HCT116 (cell line): ENCODE results near the gene OPTN. TPM values are rescaled to one million over a fixed set of nuclear protein-coding genes. Genes with fewer than 3 reads are reported as not detected.

Experiments used
- ATAC-seq: fragments of 200-7000 bp; cut with Tn5 transposase; 2 replicates; pipeline ENCODE4 v1.9.1; 2020; ENCODE audit warnings: mild to moderate bottlenecking, moderate library complexity
- BruUV-seq: library from RNA; stranded (reverse); fragments of 400-500 nt; replicated peaks from 2 replicates; lab custom pipeline; 2021; lab: Mats Ljungman, UMichigan
- CTCF ChIA-PET: fragments of 300-600 bp; sonication (Branson Sonifier 250); formaldehyde crosslinking; loops from one replicate; lab custom pipeline; 2021; ENCODE audit warnings: antibody characterized with exemption; lab: Charles Lee
- POLR2A ChIA-PET: fragments of 300-600, 350-600 bp; sonication (Branson Sonifier 250); formaldehyde crosslinking; loops from one replicate; lab custom pipeline; 2021; ENCODE audit warnings: antibody characterized with exemption; lab: Charles Lee
- RAD21 ChIA-PET, 2 experiments: fragments of 300-600 bp; sonication (Branson Sonifier 250); formaldehyde crosslinking; loops; one replicate each; lab custom pipeline; 2023; ENCODE audit warnings: low total read pairs in 2 of 2; ENCODE audit not compliant: uncharacterized antibody in 2 of 2, unreplicated experiment in 2 of 2, low non-redundant PET in 1 of 2; lab: Charles Lee
- DNase-seq: peaks from one replicate; pipeline ENCODE4 v3.0.0-alpha.2; 2010; ENCODE audit warnings: low read depth, low spot score
- H2AFZ ChIP-seq: fragments of 200-600 bp; shearing (Covaris generic), sonication (generic); 2 replicates; pipeline ENCODE4 v1.6.1; 2017; ENCODE audit warnings: low read depth, mixed run types, mixed read lengths, antibody characterized with exemption, low read length; ENCODE audit not compliant: poor library complexity, severe bottlenecking
- H3K27ac ChIP-seq: 2 replicates; pipeline ENCODE4 v1.5.1; 2012; ENCODE audit warnings: low read depth, low read length
- H3K27me3 ChIP-seq: fragments of 200-600 bp; sonication (generic); 2 replicates; pipeline ENCODE4 v1.6.1; 2016; ENCODE audit warnings: mixed run types, low read length, mixed read lengths; ENCODE audit not compliant: insufficient read depth
- H3K36me3 ChIP-seq, 2 experiments: fragments of 200-500 bp in 1 of 2; fragments of 200-600 bp in 1 of 2; sonication (Bioruptor generic) in 1 of 2; sonication (generic) in 1 of 2; 2 replicates each; pipeline versions ENCODE4 v1.5.1 to v1.6.1; 2014 to 2016; ENCODE audit warnings: low read length in 2 of 2, inconsistent platforms in 1 of 2, mixed read lengths in 1 of 2, mixed run types in 1 of 2; ENCODE audit not compliant: insufficient read depth in 2 of 2, control insufficient read depth in 1 of 2
- H3K4me1 ChIP-seq, 2 experiments: fragments of 200-600 bp in 1 of 2; sonication (generic) in 1 of 2; 2 replicates each; pipeline versions ENCODE4 v1.5.1 to v1.6.1; 2012 to 2017; ENCODE audit warnings: low read length in 2 of 2, inconsistent platforms in 1 of 2, mild to moderate bottlenecking in 1 of 2, mixed read lengths in 1 of 2, mixed run types in 1 of 2, moderate library complexity in 1 of 2; ENCODE audit not compliant: insufficient read depth in 2 of 2, control insufficient read depth in 1 of 2
- H3K4me2 ChIP-seq: fragments of 200-600 bp; sonication (generic); 2 replicates; pipeline ENCODE4 v1.6.1; 2017; ENCODE audit warnings: mixed run types, low read length, mixed read lengths
- H3K4me3 ChIP-seq, 2 experiments: fragments of 200-600 bp in 1 of 2; sonication (generic) in 1 of 2; replicated peaks in 1 of 2; 2 replicates each; pipeline ENCODE4 v1.5.1; 2011 to 2016; ENCODE audit warnings: low read length in 2 of 2, control low read depth in 1 of 2, low read depth in 1 of 2, mild to moderate bottlenecking in 1 of 2, mixed read lengths in 1 of 2, mixed run types in 1 of 2
- H3K79me2 ChIP-seq: fragments of 200-600 bp; sonication (generic); 2 replicates; pipeline ENCODE4 v1.6.1; 2017; ENCODE audit warnings: mild to moderate bottlenecking, mixed run types, low read length, moderate library complexity, mixed read lengths; ENCODE audit not compliant: insufficient read depth
- H3K9ac ChIP-seq: fragments of 200-600 bp; sonication (generic); 2 replicates; pipeline ENCODE4 v1.6.1; 2016; ENCODE audit warnings: low read length, mixed read lengths
- H3K9me2 ChIP-seq: fragments of 200-600 bp; sonication (generic), shearing (Covaris generic); 2 replicates; pipeline ENCODE4 v1.6.1; 2017; ENCODE audit warnings: mixed run types, mild to moderate bottlenecking, moderate library complexity; ENCODE audit not compliant: insufficient read depth
- H3K9me3 ChIP-seq, 2 experiments: fragments of 200-500 bp in 1 of 2; fragments of 200-600 bp in 1 of 2; sonication (Bioruptor generic) in 1 of 2; sonication (generic) in 1 of 2; 2 replicates each; pipeline ENCODE4 v1.6.1; 2014 to 2017; ENCODE audit warnings: low read length in 2 of 2, mixed read lengths in 2 of 2, inconsistent platforms in 1 of 2, low read depth in 1 of 2, mild to moderate bottlenecking in 1 of 2, mixed run types in 1 of 2, moderate library complexity in 1 of 2; ENCODE audit not compliant: control insufficient read depth in 1 of 2, insufficient read depth in 1 of 2
- H4K20me1 ChIP-seq: fragments of 200-600 bp; sonication (generic), shearing (Covaris generic); 2 replicates; pipeline ENCODE4 v1.6.1; 2017; ENCODE audit warnings: mixed run types, mild to moderate bottlenecking, moderate library complexity; ENCODE audit not compliant: insufficient read depth
- ATF3 ChIP-seq: IDR thresholded peaks from 2 replicates; pipeline ENCODE4 v1.6.1; 2012
- CBX3 ChIP-seq: IDR thresholded peaks from 2 replicates; pipeline ENCODE4 v1.6.1; 2012; ENCODE audit warnings: low read depth
- CEBPB ChIP-seq: IDR thresholded peaks from 2 replicates; pipeline ENCODE4 v1.6.1; 2012; ENCODE audit warnings: low read depth
- CTCF ChIP-seq, 3 experiments: fragments of 200-600 bp in 1 of 3; sonication (generic) in 1 of 3; IDR thresholded peaks in 2 of 3; conservative IDR thresholded peaks in 1 of 3; 2 replicates each; pipeline ENCODE4 v1.5.1; 2012 to 2017; ENCODE audit warnings: low read depth in 2 of 3, low read length in 2 of 3, antibody characterized with exemption in 1 of 3, borderline replicate concordance in 1 of 3, control low read depth in 1 of 3, mild to moderate bottlenecking in 1 of 3, mixed read lengths in 1 of 3, mixed run types in 1 of 3, moderate library complexity in 1 of 3; ENCODE audit not compliant: insufficient read depth in 1 of 3
- EGR1 ChIP-seq: IDR thresholded peaks from 2 replicates; pipeline ENCODE4 v1.6.1; 2012; ENCODE audit warnings: low read depth
- EZH2 ChIP-seq: fragments of 200-600 bp; sonication (generic); IDR thresholded peaks from 2 replicates; pipeline ENCODE4 v1.6.1; 2017; ENCODE audit warnings: antibody characterized with exemption, mixed run types
- FOSL1 ChIP-seq: IDR thresholded peaks from 2 replicates; pipeline ENCODE4 v1.6.1; 2012; ENCODE audit warnings: low read depth
- JUND ChIP-seq: IDR thresholded peaks from 2 replicates; pipeline ENCODE4 v1.6.1; 2012
- POLR2A ChIP-seq: IDR thresholded peaks from 2 replicates; pipeline ENCODE4 v1.7.0; 2011; ENCODE audit warnings: borderline replicate concordance; ENCODE audit not compliant: insufficient read depth, insufficient read length; ENCODE audit errors: extremely low read depth
- SIN3A ChIP-seq: IDR thresholded peaks from 2 replicates; pipeline ENCODE4 v1.6.1; 2012; ENCODE audit warnings: low read depth
- SP1 ChIP-seq: IDR thresholded peaks from 2 replicates; pipeline ENCODE4 v1.6.1; 2012; ENCODE audit warnings: low read depth
- TCF7L2 ChIP-seq: IDR thresholded peaks from 2 replicates; pipeline ENCODE4 v1.7.0; 2011; ENCODE audit warnings: borderline replicate concordance, inconsistent platforms; ENCODE audit not compliant: insufficient read depth, insufficient read length; ENCODE audit errors: extremely low read depth
- YY1 ChIP-seq: IDR thresholded peaks from 2 replicates; pipeline ENCODE4 v1.6.1; 2011; ENCODE audit warnings: low read length, low read depth, moderate library complexity, mild to moderate bottlenecking; ENCODE audit not compliant: insufficient replicate concordance; ENCODE audit errors: extremely low read depth
- ZBTB33 ChIP-seq: IDR thresholded peaks from 2 replicates; pipeline ENCODE4 v1.6.1; 2011; ENCODE audit warnings: mild to moderate bottlenecking, low read length, moderate library complexity; ENCODE audit not compliant: insufficient replicate concordance; ENCODE audit errors: extremely low read depth
- ZFX ChIP-seq: fragments of 450-650 bp; IDR thresholded peaks from 2 replicates; pipeline ENCODE4 v1.6.1; 2017
- intact Hi-C: fragments of 100-400 bp; cut with micrococcal nuclease; formaldehyde crosslinking; loops from 2 replicates; pipeline ENCODE4 v1.10.0; 2022
- total RNA-seq: library from RNA; stranded (reverse); gene quantifications from one replicate; pipeline ENCODE4 v1.2.1, GENCODE V29; 2021; ENCODE audit not compliant: unreplicated experiment

The OPTN gene
- total RNA-seq, 1 experiment from 2014 or later = 17.0 TPM

- H3K27me3 ChIP-seq = no peaks in the 10 kb centered on the region
- H3K27ac ChIP-seq = no peak overlapping the region
- H3K9me3 ChIP-seq = no peaks in the 10 kb centered on the region
- TF ChIP-seq ZBTB33 (no peak), POLR2A (no peak), CTCF (IDR thresholded peaks at IDR 0.05 in 2 of 3, conservative IDR thresholded peaks at IDR 0.05 in 1 of 3; ENCODE audit: borderline replicate concordance in 1 of 3, insufficient read depth in 1 of 3, low read depth in 2 of 3, low read length in 2 of 3) (no peak), YY1 (no peak), SP1 (no peak), TCF7L2 (no peak), EZH2 (no peak), EGR1 (no peak), FOSL1 (no peak), JUND (no peak), CBX3 (no peak), CEBPB (no peak), ZFX (no peak), SIN3A (no peak), ATF3 (no peak)
- CTCF ChIA-PET = no interaction called here
- POLR2A ChIA-PET = no interaction called here
- H3K36me3 ChIP-seq = no peaks in the 10 kb centered on the region
- peaks cover 6 to 21% of the 10 kb centered on the region in 2 experiments; a peak in 3 of 4 replicates for H3K4me1 ChIP-seq
- BruUV-seq = no TSS peak
- DNase-seq = no peak
- H3K4me3 ChIP-seq = no peak overlapping the region
- RAD21 ChIA-PET = no interaction called here
- no peaks in the 10 kb centered on the region for H3K9me2 ChIP-seq
- no peaks in the 10 kb centered on the region for H3K79me2 ChIP-seq
- no peak for ATAC-seq
- intact Hi-C loops = no loop called here
- no peak overlapping the region for H2AFZ ChIP-seq
- H3K9ac ChIP-seq = no peak overlapping the region
- peak overlapping the region; percentile 3; the same call in 1 of the 2 replicates for H3K4me2 ChIP-seq
- no peaks in the 10 kb centered on the region for H4K20me1 ChIP-seq
These were observed 4.9 kb upstream of the OPTN start for GRCh38 chr10:13095094-13095493.
